Loucy (cell line): ENCODE data around the gene OSCAR.

Source experiments
- EZH2phosphoT487 ChIP-seq: fragments of 200-600 bp; IDR thresholded peaks from 2 replicates; pipeline ENCODE4 v1.6.1; 2018; ENCODE audit warnings: antibody characterized with exemption, mild to moderate bottlenecking, moderate library complexity, borderline replicate concordance
- TF ChIP-seq, protein P1 (sequence below): fragments of 200-600 bp; sonication (generic); conservative IDR thresholded peaks from 2 replicates; pipeline ENCODE4 v1.5.1; 2014; ENCODE audit warnings: mild to moderate bottlenecking, antibody characterized with exemption, low read length

DNA sequence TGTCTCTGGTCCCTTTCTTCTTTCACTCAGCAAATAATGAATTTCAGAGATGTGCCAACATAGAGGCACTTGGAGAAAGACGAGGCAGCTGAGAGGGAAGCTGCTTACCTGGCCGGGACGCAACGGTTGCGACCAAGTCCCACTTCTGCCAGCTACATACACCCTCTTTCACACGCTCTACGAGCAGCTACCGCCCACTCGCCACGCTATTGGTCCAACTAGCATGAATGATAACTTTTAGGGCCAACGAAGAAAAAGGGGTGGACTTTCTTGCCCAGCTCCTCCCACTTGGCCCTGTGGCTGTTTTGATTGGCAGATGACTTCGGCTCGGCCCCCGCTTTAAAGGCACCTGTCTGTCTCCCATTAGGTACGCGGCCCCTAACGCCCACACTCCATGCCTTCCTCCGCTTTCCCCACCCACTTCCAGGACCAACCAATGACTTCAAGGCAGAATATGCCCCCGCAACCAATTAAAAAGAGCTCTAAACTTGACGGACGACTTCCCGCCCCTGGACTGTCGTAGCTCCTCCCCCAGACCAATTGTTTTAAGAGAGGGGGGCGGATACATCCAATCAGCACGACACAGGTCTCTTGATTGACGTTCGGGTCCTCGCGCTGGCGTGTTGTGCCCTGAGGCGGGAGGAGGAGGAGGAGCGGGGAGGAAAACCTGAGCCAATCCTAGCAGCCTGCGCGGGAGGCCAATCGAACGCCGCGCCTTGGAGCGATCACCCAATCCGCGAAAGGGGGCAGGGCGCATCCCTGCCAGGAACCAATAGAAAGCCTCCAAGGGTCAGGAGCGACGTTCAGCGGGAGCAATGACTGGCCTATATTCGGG lies 36.5 kb upstream of the OSCAR start:
- TF ChIP-seq, protein P1, sequence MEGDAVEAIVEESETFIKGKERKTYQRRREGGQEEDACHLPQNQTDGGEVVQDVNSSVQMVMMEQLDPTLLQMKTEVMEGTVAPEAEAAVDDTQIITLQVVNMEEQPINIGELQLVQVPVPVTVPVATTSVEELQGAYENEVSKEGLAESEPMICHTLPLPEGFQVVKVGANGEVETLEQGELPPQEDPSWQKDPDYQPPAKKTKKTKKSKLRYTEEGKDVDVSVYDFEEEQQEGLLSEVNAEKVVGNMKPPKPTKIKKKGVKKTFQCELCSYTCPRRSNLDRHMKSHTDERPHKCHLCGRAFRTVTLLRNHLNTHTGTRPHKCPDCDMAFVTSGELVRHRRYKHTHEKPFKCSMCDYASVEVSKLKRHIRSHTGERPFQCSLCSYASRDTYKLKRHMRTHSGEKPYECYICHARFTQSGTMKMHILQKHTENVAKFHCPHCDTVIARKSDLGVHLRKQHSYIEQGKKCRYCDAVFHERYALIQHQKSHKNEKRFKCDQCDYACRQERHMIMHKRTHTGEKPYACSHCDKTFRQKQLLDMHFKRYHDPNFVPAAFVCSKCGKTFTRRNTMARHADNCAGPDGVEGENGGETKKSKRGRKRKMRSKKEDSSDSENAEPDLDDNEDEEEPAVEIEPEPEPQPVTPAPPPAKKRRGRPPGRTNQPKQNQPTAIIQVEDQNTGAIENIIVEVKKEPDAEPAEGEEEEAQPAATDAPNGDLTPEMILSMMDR: no peak
- TF ChIP-seq EZH2phosphoT487: no peak
